ENCODE measurements around the gene ITLN1. TPM values are rescaled to one million over a fixed set of nuclear protein-coding genes. Genes with fewer than 3 reads are reported as not detected.

ITLN1 gene
- total and polyA plus RNA-seq, 2 experiments from 2014 or later = 0.34 TPM; not detected in 1

- TF ChIP-seq CTCF (IDR thresholded peaks at IDR 0.05; ENCODE audit: low read depth, low read length) = no peak
- no peak overlapping the region for H3K27ac ChIP-seq
These were observed 46.1 kb downstream of the ITLN1 start for GRCh38 chr1:160838888-160839287.

DNA sequence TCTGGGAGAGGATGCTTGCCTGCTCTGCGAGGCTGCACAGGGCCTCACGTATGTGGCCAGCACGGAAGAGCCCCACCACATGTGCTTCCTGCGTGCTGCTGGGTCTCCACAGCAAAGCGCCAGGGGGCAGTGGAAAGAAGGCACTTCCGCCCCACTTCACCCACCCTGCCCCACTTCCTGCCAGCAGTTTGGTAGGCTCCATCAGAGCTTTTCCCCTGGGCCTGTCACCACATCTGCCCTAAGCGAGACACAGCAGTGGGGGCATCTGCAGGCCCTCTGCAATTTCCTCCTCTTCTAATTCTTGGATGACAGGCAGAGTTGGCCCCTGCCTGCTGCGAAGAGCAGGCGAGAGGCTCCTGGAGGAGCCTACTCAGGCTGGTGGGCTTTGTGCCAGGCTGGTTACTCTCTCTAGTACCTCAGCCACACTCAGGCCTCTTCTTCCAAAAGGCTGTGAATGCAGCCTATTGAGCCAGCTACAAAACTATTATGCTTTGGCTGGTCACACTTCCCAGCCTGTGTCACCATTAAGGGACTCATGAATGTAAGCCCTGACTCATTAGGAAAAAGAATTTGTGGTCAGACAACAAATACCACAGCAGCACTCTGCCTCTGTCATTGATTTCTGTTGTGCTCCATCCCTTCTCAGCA lies 47.3 kb downstream of the ITLN1 start:
- H3K9me3 ChIP-seq (ENCODE audit: low read depth) = no peaks in the 10 kb centered on the region
- no peaks in the 10 kb centered on the region for H3K4me1 ChIP-seq (ENCODE audit: low read depth)
- DNase-seq (ENCODE audit: low read depth in 1 of 2, low spot score in 1 of 2) = peak in 1 of 2 donors; percentile 45
- H3K4me3 ChIP-seq = no peak overlapping the region
- peaks cover 15% of the 10 kb centered on the region for H3K27me3 ChIP-seq
- no peak overlapping the region for H3K27ac ChIP-seq
- no peaks in the 10 kb centered on the region for H3K36me3 ChIP-seq
- TF ChIP-seq CTCF (IDR thresholded peaks at IDR 0.05; ENCODE audit: low read depth, low read length) = no peak

More at GRCh38 chr1:160838888-160839287, 46.1 kb downstream of the ITLN1 start:
- DNase-seq (ENCODE audit: low read depth in 1 of 2, low spot score in 1 of 2) = no peak
- peaks cover 15% of the 10 kb centered on the region for H3K27me3 ChIP-seq
- H3K9me3 ChIP-seq (ENCODE audit: low read depth) = no peaks in the 10 kb centered on the region
- H3K4me3 ChIP-seq = no peak overlapping the region
- H3K36me3 ChIP-seq = no peaks in the 10 kb centered on the region
- H3K4me1 ChIP-seq (ENCODE audit: low read depth) = no peaks in the 10 kb centered on the region

DNA sequence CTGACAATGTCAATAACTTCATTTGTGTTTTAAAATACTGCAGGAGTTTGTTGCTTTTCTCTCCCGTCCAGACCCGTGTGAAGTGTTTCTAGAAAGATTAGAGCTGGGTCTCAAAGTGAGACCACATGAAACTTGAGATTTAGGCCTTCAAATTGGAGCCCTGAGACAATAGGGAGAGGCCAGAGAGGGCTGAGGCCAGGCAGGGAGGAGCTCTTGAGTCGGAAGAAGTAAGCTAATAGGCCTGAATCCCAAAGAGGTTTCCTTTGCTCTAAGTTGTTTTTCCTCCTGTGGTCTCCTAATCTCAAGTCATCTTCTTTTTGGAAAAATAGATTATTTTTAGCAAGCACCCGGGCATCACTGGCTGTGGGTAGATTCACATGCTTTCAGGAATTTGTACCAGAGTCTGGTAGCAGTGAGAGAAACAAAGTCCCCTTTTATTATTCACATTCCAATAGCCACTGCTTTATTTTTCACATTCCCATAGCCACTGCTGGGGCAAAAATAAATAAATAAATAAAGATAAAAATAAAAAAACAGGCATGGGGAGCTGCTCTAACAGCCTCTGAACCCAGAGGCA lies 47.9 kb downstream of the ITLN1 start:
- peak in 1 of 2 donors; percentile 65 for DNase-seq (ENCODE audit: low read depth in 1 of 2, low spot score in 1 of 2)
- Histone ChIP-seq H3K9me3 (ENCODE audit: low read depth) (no peaks in the 10 kb centered on the region), H3K4me3 (no peak overlapping the region), H3K4me1 (ENCODE audit: low read depth) (peaks cover 4% of the 10 kb centered on the region), H3K27me3 (peaks cover 15% of the 10 kb centered on the region), H3K36me3 (no peaks in the 10 kb centered on the region), H3K27ac (no peak overlapping the region)
- TF ChIP-seq CTCF (IDR thresholded peaks at IDR 0.05; ENCODE audit: low read depth, low read length) = no peak

- Histone ChIP-seq H3K27ac (no peak overlapping the region), H3K9me3 (ENCODE audit: low read depth) (no peaks in the 10 kb centered on the region), H3K4me1 (ENCODE audit: low read depth) (peaks cover 7% of the 10 kb centered on the region), H3K36me3 (no peaks in the 10 kb centered on the region), H3K27me3 (peaks cover 15% of the 10 kb centered on the region), H3K4me3 (no peak overlapping the region)
- no peak for TF ChIP-seq CTCF (IDR thresholded peaks at IDR 0.05; ENCODE audit: low read depth, low read length)
- DNase-seq (ENCODE audit: low read depth in 1 of 2, low spot score in 1 of 2) = no peak
These were observed 48.4 kb downstream of the ITLN1 start for GRCh38 chr1:160836561-160836960.

DNA sequence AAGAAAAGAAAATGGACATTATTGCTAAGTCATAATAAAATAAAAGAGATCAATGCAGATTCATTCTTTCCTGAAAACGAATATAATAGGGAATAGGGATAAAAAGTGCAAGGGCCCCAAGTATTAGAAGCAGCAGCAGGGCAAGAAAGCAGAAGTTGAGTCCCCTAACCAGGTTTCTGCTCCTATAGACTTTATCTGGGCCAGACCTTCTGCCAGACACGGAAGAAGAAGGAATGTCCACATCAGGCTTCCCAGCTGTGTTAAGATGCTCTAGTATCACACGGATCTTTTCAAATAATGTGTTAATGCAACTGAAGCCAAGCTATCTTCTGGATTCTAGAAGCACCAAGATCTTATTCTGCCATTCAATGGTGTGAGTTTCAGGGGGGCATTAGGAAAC lies 49.2 kb downstream of the ITLN1 start:
- H3K27me3 ChIP-seq = peaks cover 15% of the 10 kb centered on the region
- H3K4me3 ChIP-seq = no peak overlapping the region
- H3K4me1 ChIP-seq (ENCODE audit: low read depth) = peaks cover 7% of the 10 kb centered on the region
- no peak overlapping the region for H3K27ac ChIP-seq
- no peaks in the 10 kb centered on the region for H3K36me3 ChIP-seq
- no peak for DNase-seq (ENCODE audit: low read depth in 1 of 2, low spot score in 1 of 2)
- H3K9me3 ChIP-seq (ENCODE audit: low read depth) = no peaks in the 10 kb centered on the region
- TF ChIP-seq CTCF (IDR thresholded peaks at IDR 0.05; ENCODE audit: low read depth, low read length) = no peak

Data from cardiac muscle cell (in vitro differentiated cells and primary cell).